HepG2 (cell line): ENCODE data around the gene PIP4K2B. TPM values are rescaled to one million over a fixed set of nuclear protein-coding genes. Genes with fewer than 3 reads are reported as not detected.

Experiments
- ASH2L ChIP-seq: fragments of 300-600, 200-600 bp; sonication (generic); IDR thresholded peaks from 2 replicates; pipeline ENCODE4 v1.7.0; 2017; ENCODE audit warnings: low read depth, mild to moderate bottlenecking, moderate library complexity, mixed read lengths, low read length; ENCODE audit not compliant: insufficient read length
- HDAC6 ChIP-seq: fragments of 200-600 bp; sonication (generic); IDR thresholded peaks from 2 replicates; pipeline ENCODE4 v1.7.0; 2017; ENCODE audit warnings: mild to moderate bottlenecking, antibody characterized with exemption, low read length, low read depth
- HNRNPK ChIP-seq: fragments of 200-400 bp; formaldehyde crosslinking; IDR thresholded peaks from 2 replicates; pipeline ENCODE4 v1.6.1; 2018; ENCODE audit warnings: low read length, low read depth, moderate library complexity, mild to moderate bottlenecking; ENCODE audit not compliant: poor library complexity, severe bottlenecking
- NFIC ChIP-seq: IDR thresholded peaks from 2 replicates; pipeline ENCODE4 v1.6.1; 2012; ENCODE audit warnings: mild to moderate bottlenecking, low read length, inconsistent platforms
- NR2F1 ChIP-seq, 2 experiments: fragments of 450-650 bp in 1 of 2; formaldehyde crosslinking in 1 of 2; IDR thresholded peaks; 2 replicates each; pipeline versions ENCODE4 v1.5.0 to v1.6.1; 2016 to 2020; ENCODE audit warnings: mild to moderate bottlenecking in 1 of 2, missing compliant biosample characterization in 1 of 2, missing genetic modification reagents in 1 of 2, moderate library complexity in 1 of 2
- SMAD1 ChIP-seq: sonication (generic); formaldehyde crosslinking; IDR thresholded peaks from 2 replicates; pipeline ENCODE4 v1.4.0; 2020; ENCODE audit warnings: missing genetic modification reagents, low read depth, mild to moderate bottlenecking, borderline replicate concordance
- SP5 ChIP-seq: IDR thresholded peaks from 2 replicates; pipeline ENCODE4 v1.6.1; 2016; ENCODE audit warnings: low read depth, borderline replicate concordance
- USF2 ChIP-seq, 2 experiments: sonication (generic) in 1 of 2; formaldehyde crosslinking in 1 of 2; IDR thresholded peaks; 2 replicates each; pipeline versions ENCODE4 v1.5.1 to v1.6.1; 2011 to 2020; ENCODE audit warnings: borderline replicate concordance in 1 of 2, low read depth in 1 of 2, low read length in 1 of 2, mild to moderate bottlenecking in 1 of 2, missing genetic modification reagents in 1 of 2, moderate library complexity in 1 of 2
- ZBTB43 ChIP-seq: sonication (generic); formaldehyde crosslinking; conservative IDR thresholded peaks from 2 replicates; pipeline ENCODE4 v1.4.0; 2020; ENCODE audit warnings: missing genetic modification reagents
- ZC3H13 ChIP-seq: sonication (generic); formaldehyde crosslinking; IDR thresholded peaks from 2 replicates; pipeline ENCODE4 v1.8.1; 2023; ENCODE audit warnings: mild to moderate bottlenecking, missing genetic modification reagents, moderate library complexity
- ZNF501 ChIP-seq: sonication (generic); formaldehyde crosslinking; IDR thresholded peaks from 2 replicates; pipeline ENCODE4 v1.5.1; 2020; ENCODE audit warnings: mild to moderate bottlenecking, moderate library complexity, missing genetic modification reagents
- polyA plus RNA-seq, 8 experiments: library from polyadenylated mRNA; depleted of rRNA in 3 of 8; stranded (reverse) in 7 of 8; unstranded in 1 of 8; fragments of >200 nt; fragmentation: Illumina TruSeq in 4 of 8; extraction: Trizol in 4 of 8; gene quantifications; 2 replicates each; pipeline versions ENCODE4 v1.2.1 to v1.2.3, GENCODE V29; 2011 to 2016; ENCODE audit warnings: low read depth in 4 of 8, missing spikeins in 1 of 8, mixed read lengths in 1 of 8; ENCODE audit not compliant: insufficient read depth in 1 of 8
- total RNA-seq, 5 experiments: library from RNA; depleted of rRNA; stranded (reverse); fragments of >200 nt; fragmentation: Illumina TruSeq; extraction: Trizol; gene quantifications; 2 replicates each; pipeline ENCODE4 v1.2.3, GENCODE V29; 2016; ENCODE audit warnings: low read depth in 1 of 5
- TF ChIP-seq, protein P1 (sequence below): sonication (generic); formaldehyde crosslinking; IDR thresholded peaks from one replicate; pipeline ENCODE4 v1.5.1; 2020; ENCODE audit warnings: mild to moderate bottlenecking, missing genetic modification reagents; ENCODE audit errors: not compliant biosample characterization
- TF ChIP-seq, protein P2 (sequence below): sonication (generic); formaldehyde crosslinking; conservative IDR thresholded peaks from 2 replicates; pipeline ENCODE4 v1.8.0; 2022; ENCODE audit warnings: low read depth, missing genetic modification reagents

The PIP4K2B gene
- total and polyA plus RNA-seq, 2 of the 13 experiments (the other 11 are each of a cell fraction or from before 2014, with no cell fraction given) = 20.4 to 54.0 TPM

DNA sequence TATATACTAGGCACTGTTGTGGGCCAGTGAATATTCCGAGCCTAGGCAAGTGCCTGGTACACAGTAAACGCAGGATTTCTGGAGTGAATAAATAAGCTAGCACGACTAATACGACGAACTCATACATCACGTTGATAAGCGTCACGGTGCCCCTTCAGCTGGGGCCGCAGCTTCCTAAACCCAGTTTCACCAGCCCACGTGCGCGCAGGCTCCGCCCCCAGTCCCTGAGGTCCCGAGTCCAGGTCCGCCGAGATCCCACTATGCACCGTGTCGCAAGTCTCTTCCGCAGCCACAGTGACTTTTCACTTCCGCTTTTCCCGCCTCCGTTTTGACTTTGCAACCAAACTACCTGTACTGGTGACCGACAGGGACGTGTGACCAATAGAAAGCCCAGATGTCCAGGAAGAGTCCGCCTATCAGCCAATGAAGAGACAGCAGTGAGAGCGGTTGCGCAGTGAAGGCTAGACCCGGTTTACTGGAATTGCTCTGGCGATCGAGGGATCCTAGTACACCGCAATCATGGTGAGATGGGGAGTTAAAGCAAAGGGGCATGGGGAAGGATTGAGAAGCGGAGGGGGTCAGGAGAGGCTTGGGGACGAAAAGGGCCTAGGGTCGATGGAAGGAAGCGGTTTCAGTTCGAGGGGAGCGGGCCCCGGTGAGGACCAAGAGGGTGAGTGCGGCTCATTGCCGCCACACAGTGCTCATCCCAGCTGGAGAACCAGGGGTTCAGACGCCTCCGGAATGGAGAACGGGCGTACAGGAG is 46.9 kb downstream of the PIP4K2B start, which contains the start of gene PSMB3 (continued):
- TF ChIP-seq, protein P1, sequence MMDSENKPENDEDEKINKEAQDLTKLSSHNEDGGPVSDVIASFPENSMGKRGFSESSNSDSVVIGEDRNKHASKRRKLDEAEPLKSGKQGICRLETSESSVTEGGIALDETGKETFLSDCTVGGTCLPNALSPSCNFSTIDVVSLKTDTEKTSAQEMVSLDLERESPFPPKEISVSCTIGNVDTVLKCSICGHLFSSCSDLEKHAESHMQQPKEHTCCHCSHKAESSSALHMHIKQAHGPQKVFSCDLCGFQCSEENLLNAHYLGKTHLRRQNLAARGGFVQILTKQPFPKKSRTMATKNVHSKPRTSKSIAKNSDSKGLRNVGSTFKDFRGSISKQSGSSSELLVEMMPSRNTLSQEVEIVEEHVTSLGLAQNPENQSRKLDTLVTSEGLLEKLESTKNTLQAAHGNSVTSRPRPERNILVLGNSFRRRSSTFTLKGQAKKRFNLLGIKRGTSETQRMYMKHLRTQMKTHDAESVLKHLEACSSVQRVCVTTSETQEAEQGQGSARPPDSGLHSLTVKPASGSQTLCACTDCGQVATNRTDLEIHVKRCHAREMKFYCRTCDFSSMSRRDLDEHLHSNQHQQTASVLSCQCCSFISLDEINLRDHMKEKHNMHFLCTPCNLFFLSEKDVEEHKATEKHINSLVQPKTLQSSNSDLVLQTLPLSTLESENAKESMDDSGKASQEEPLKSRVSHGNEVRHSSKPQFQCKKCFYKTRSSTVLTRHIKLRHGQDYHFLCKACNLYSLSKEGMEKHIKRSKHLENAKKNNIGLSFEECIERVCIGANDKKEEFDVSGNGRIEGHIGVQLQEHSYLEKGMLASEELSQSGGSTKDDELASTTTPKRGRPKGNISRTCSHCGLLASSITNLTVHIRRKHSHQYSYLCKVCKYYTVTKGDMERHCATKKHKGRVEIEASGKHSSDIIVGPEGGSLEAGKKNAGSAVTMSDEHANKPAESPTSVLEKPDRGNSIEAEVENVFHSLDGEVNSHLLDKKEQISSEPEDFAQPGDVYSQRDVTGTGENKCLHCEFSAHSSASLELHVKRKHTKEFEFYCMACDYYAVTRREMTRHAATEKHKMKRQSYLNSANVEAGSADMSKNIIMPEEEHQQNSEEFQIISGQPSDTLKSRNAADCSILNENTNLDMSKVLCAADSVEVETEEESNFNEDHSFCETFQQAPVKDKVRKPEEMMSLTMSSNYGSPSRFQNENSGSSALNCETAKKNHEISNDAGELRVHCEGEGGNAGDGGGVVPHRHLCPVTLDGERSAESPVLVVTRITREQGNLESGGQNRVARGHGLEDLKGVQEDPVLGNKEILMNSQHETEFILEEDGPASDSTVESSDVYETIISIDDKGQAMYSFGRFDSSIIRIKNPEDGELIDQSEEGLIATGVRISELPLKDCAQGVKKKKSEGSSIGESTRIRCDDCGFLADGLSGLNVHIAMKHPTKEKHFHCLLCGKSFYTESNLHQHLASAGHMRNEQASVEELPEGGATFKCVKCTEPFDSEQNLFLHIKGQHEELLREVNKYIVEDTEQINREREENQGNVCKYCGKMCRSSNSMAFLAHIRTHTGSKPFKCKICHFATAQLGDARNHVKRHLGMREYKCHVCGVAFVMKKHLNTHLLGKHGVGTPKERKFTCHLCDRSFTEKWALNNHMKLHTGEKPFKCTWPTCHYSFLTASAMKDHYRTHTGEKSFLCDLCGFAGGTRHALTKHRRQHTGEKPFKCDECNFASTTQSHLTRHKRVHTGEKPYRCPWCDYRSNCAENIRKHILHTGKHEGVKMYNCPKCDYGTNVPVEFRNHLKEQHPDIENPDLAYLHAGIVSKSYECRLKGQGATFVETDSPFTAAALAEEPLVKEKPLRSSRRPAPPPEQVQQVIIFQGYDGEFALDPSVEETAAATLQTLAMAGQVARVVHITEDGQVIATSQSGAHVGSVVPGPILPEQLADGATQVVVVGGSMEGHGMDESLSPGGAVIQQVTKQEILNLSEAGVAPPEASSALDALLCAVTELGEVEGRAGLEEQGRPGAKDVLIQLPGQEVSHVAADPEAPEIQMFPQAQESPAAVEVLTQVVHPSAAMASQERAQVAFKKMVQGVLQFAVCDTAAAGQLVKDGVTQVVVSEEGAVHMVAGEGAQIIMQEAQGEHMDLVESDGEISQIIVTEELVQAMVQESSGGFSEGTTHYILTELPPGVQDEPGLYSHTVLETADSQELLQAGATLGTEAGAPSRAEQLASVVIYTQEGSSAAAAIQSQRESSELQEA (CRISPR knock-in tag) = no peak
- TF ChIP-seq NR2F1 (CRISPR knock-in tag; IDR thresholded peaks at IDR 0.05) (no peak), NFIC (no peak; the same call in 1 of the 2 replicates), SP5 (peak; percentile 88), USF2 (IDR thresholded peaks at IDR 0.05; ENCODE audit: low read depth, low read length) (peak; percentile 84), USF2 (CRISPR knock-in tag; IDR thresholded peaks at IDR 0.05; ENCODE audit: borderline replicate concordance) (peak; percentile 87; the same call in 1 of the 2 replicates), ZBTB43 (CRISPR knock-in tag) (no peak; the same call in 1 of the 2 replicates), HNRNPK (peak; percentile 24), ASH2L (peak; percentile 97), HDAC6 (no peak), ZNF501 (peak; percentile 91), SMAD1 (CRISPR knock-in tag) (no peak), ZC3H13 (CRISPR knock-in tag) (0 out of 2 replicates have a peak, but pooled peaks have one; percentile 13)
- TF ChIP-seq, protein P2, sequence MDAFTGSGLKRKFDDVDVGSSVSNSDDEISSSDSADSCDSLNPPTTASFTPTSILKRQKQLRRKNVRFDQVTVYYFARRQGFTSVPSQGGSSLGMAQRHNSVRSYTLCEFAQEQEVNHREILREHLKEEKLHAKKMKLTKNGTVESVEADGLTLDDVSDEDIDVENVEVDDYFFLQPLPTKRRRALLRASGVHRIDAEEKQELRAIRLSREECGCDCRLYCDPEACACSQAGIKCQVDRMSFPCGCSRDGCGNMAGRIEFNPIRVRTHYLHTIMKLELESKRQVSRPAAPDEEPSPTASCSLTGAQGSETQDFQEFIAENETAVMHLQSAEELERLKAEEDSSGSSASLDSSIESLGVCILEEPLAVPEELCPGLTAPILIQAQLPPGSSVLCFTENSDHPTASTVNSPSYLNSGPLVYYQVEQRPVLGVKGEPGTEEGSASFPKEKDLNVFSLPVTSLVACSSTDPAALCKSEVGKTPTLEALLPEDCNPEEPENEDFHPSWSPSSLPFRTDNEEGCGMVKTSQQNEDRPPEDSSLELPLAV = no peak
